ENCODE measurements around the gene TNF. TPM values are rescaled to one million over a fixed set of nuclear protein-coding genes. Genes with fewer than 3 reads are reported as not detected.
A peak's percentile ranks its signal among the peaks of the same experiment; 100 is the strongest.

The TNF gene
- polyA plus RNA-seq, 1 of the 3 experiments (the other 2 are of a cell fraction): not detected

- ChIA-PET CTCF (interaction anchor here (0.5 to 11.9 kb wide), 39 partner anchors 9 to 644 kb away, joined by 3 to 301 read pairs (median 4); partner anchors contain the start of genes DXO, EHMT2, GPANK1 and LST1), POLR2A (interaction anchor here (0.7 to 2.4 kb wide), 6 partner anchors 8 to 1425 kb away, joined by 3 to 18 read pairs (median 4); partner anchors contain the start of gene DDAH2)
- Histone ChIP-seq H4K20me1 (ENCODE audit: insufficient read depth) (no peaks in the 10 kb centered on the region), H3K4me2 (peak within 1 kb of the TSS; percentile 92), H2AFZ (ENCODE audit: low read depth) (peak within 1 kb of the TSS; percentile 87), H3K4me3 (ENCODE audit: low read depth in 2 of 2, low read length in 1 of 2) (peak within 1 kb of the TSS; percentile 52 to 77), H3K36me3 (replicated peaks in 1 of 2; ENCODE audit: control insufficient read depth in 1 of 2, insufficient read depth in 2 of 2, low read length in 1 of 2) (peaks cover 5 to 19% of the 10 kb centered on the region in 2 experiments), H3K27ac (ENCODE audit: low read depth in 2 of 2, low read length in 1 of 2) (peak within 1 kb of the TSS; percentile 68 to 74), H3K9me2 (no peaks in the 10 kb centered on the region), H3K4me1 (ENCODE audit: control insufficient read depth in 1 of 2, insufficient read depth in 2 of 2, low read depth in 1 of 2, low read length in 1 of 2) (peaks cover 8 to 11% of the 10 kb centered on the region in 2 experiments; a peak in 3 of 4 replicates), H3K79me2 (ENCODE audit: insufficient read depth) (peaks cover 50% of the 10 kb centered on the region), H3F3A (replicated peaks; ENCODE audit: insufficient read depth) (peaks cover 18% of the 10 kb centered on the region), H3K9me3 (no peaks in the 10 kb centered on the region), H3K9ac (peak within 1 kb of the TSS; percentile 88), H3K27me3 (ENCODE audit: insufficient read depth) (no peaks in the 10 kb centered on the region)
- 11% methylated on average over 11 of the region's 11 CpGs for WGBS (ENCODE audit: low lambda C conversion rate)
- DNase-seq: peak; percentile 78
- TF ChIP-seq YY1 (IDR thresholded peaks at IDR 0.05; ENCODE audit: low read depth): peak; percentile 41; the same call in 1 of the 2 replicates
- TF ChIP-seq MXI1 (IDR thresholded peaks at IDR 0.05; ENCODE audit: low read depth, low read length): peak; percentile 90
- peak; percentile 27; the same call in 1 of the 2 replicates for TF ChIP-seq TCF12 (IDR thresholded peaks at IDR 0.05)
- peak; percentile 93 for TF ChIP-seq CHD2 (IDR thresholded peaks at IDR 0.05; ENCODE audit: low read length, partially characterized antibody)
- TF ChIP-seq GABPA (IDR thresholded peaks at IDR 0.05; ENCODE audit: low read depth): peak; percentile 70
- TF ChIP-seq MAX (IDR thresholded peaks at IDR 0.05; ENCODE audit: low read depth): peak; percentile 72
- peak; percentile 79; the same call in 1 of the 2 replicates for TF ChIP-seq SIN3A (IDR thresholded peaks at IDR 0.05; ENCODE audit: borderline replicate concordance, low read depth, low read length)
- TF ChIP-seq PBX3 (IDR thresholded peaks at IDR 0.05): peak; percentile 67
- TF ChIP-seq JUND (IDR thresholded peaks at IDR 0.05): no peak
- TF ChIP-seq EZH2phosphoT487 (IDR thresholded peaks at IDR 0.05; ENCODE audit: borderline replicate concordance, low read depth): no peak
- no peak for TF ChIP-seq FOSL2 (IDR thresholded peaks at IDR 0.05; ENCODE audit: borderline replicate concordance, low read depth)
- no peak for TF ChIP-seq RXRA (IDR thresholded peaks at IDR 0.05; ENCODE audit: borderline replicate concordance, low read depth)
- TF ChIP-seq USF2 (IDR thresholded peaks at IDR 0.05; ENCODE audit: borderline replicate concordance, low read depth, low read length): 0 out of 2 replicates have a peak, but pooled peaks have one; percentile 26
- TF ChIP-seq REST (IDR thresholded peaks at IDR 0.05; ENCODE audit: low read depth, low read length): no peak
- peak; percentile 99 for TF ChIP-seq RAD21 (IDR thresholded peaks at IDR 0.05; ENCODE audit: low read length)
- TF ChIP-seq MEF2A (IDR thresholded peaks at IDR 0.05; ENCODE audit: borderline replicate concordance, low read depth): no peak
- TF ChIP-seq EP300 (IDR thresholded peaks at IDR 0.05; ENCODE audit: borderline replicate concordance in 1 of 2, low read depth in 1 of 2, low read length in 1 of 2): no peak
- TF ChIP-seq NRF1 (IDR thresholded peaks at IDR 0.05; ENCODE audit: low read depth, low read length): no peak
- no peak for TF ChIP-seq ZBTB33 (IDR thresholded peaks at IDR 0.05; ENCODE audit: borderline replicate concordance, low read depth)
- TF ChIP-seq TAF1 (IDR thresholded peaks at IDR 0.05; ENCODE audit: borderline replicate concordance, low read depth, low read length): peak; percentile 33
- no peak for TF ChIP-seq FOXM1 (IDR thresholded peaks at IDR 0.05; ENCODE audit: low read depth)
- TF ChIP-seq POLR2AphosphoS5 (IDR thresholded peaks at IDR 0.05; ENCODE audit: low read depth, low read length): 0 out of 2 replicates have a peak, but pooled peaks have one; percentile 23
- no peak for TF ChIP-seq GATA2 (CRISPR knock-in tag; IDR thresholded peaks at IDR 0.05)
- no peak; the same call in 1 of the 2 replicates for TF ChIP-seq RFX5 (IDR thresholded peaks at IDR 0.05; ENCODE audit: low read length)
- no peak for TF ChIP-seq FOXJ3 (CRISPR knock-in tag; IDR thresholded peaks at IDR 0.05)
- TF ChIP-seq SMC3 (IDR thresholded peaks at IDR 0.05; ENCODE audit: low read depth, low read length): peak; percentile 89
Measured at GRCh38 chr6:31546339-31546957, 28.9 kb upstream of the TNF start, which contains the start of gene ATP6V1G2. ATP6V1G2 (minus strand) TSS chr6:31546608; CDS start chr6:31546559, 49 bp downstream.
